Natural killer cell (primary cell): ENCODE measurements around the gene E2F6. TPM values are rescaled to one million over a fixed set of nuclear protein-coding genes. Genes with fewer than 3 reads are reported as not detected.
A peak's percentile ranks its signal among the peaks of the same experiment; 100 is the strongest.

ENCODE experiments used
- ATAC-seq, 3 donors: fragments of 150-1000 bp in 2 of 3; fragments of 200-7000 bp in 1 of 3; cut with Tn5 transposase; 1 replicate in 1 of 3; 2 replicates in 2 of 3; pipeline ENCODE4 v1.10.0; 2021; ENCODE audit warnings: mild to moderate bottlenecking in 2 of 3, moderate library complexity in 2 of 3
- DNase-seq, 2 donors: peaks; one replicate each; pipeline versions ENCODE4 v3.0.0 to v3.0.0-alpha.2; 2013 to 2021; ENCODE audit warnings: mixed read lengths in 1 of 2
- H3K27ac ChIP-seq: one replicate; pipeline ENCODE4 v1.5.1; 2013; ENCODE audit warnings: mild to moderate bottlenecking, low read length
- H3K27me3 ChIP-seq: one replicate; pipeline ENCODE4 v1.6.1; 2013; ENCODE audit warnings: low read length; ENCODE audit not compliant: control insufficient read depth, insufficient read depth
- H3K36me3 ChIP-seq: one replicate; pipeline ENCODE4 v1.6.1; 2013; ENCODE audit warnings: low read length; ENCODE audit not compliant: control insufficient read depth, insufficient read depth
- H3K4me1 ChIP-seq: one replicate; pipeline ENCODE4 v1.6.1; 2013; ENCODE audit warnings: low read length; ENCODE audit not compliant: control insufficient read depth, insufficient read depth
- H3K4me3 ChIP-seq: one replicate; pipeline ENCODE4 v1.5.1; 2013; ENCODE audit warnings: low read length
- H3K9me3 ChIP-seq: one replicate; pipeline ENCODE4 v1.6.1; 2013; ENCODE audit warnings: low read length; ENCODE audit not compliant: control insufficient read depth, insufficient read depth
- H3K27ac Mint-ChIP-seq, 2 donors: one replicate each; pipeline ENCODE4 v1.8.0; 2022; ENCODE audit warnings: mild to moderate bottlenecking in 2 of 2, mixed read lengths in 2 of 2, moderate library complexity in 1 of 2
- H3K27me3 Mint-ChIP-seq, 2 donors: one replicate each; pipeline ENCODE4 v1.8.0; 2022; ENCODE audit warnings: low read depth in 2 of 2, mixed read lengths in 2 of 2
- H3K36me3 Mint-ChIP-seq: one replicate; pipeline ENCODE4 v1.8.0; 2022; ENCODE audit warnings: mixed read lengths
- H3K4me1 Mint-ChIP-seq, 2 donors: one replicate each; pipeline ENCODE4 v1.8.0; 2022; ENCODE audit warnings: mixed read lengths in 2 of 2
- H3K4me3 Mint-ChIP-seq: one replicate; pipeline ENCODE4 v1.8.0; 2022; ENCODE audit warnings: mild to moderate bottlenecking, moderate library complexity, mixed read lengths
- H3K9me3 Mint-ChIP-seq, 2 donors: one replicate each; pipeline ENCODE4 v1.8.0; 2022; ENCODE audit warnings: mixed read lengths in 2 of 2
- WGBS: methylation state at CpG from one replicate; pipeline ENCODE4 v1.1.7; 2013; ENCODE audit warnings: missing lambda C conversion rate; ENCODE audit not compliant: insufficient coverage; 5-methylcytosine and 5-hydroxymethylcytosine counted together
- intact Hi-C: fragments of 100-400 bp; cut with micrococcal nuclease; formaldehyde crosslinking; loops from one replicate; pipeline ENCODE4 v1.14.2; 2022
- total RNA-seq, 4 donors: library from RNA; stranded (reverse); fragments of 120-200 nt in 1 of 4; gene quantifications; one replicate each; pipeline versions ENCODE4 v1.2.3 to v1.2.4, GENCODE V29; 2013 to 2022
- TF ChIP-seq, protein P1 (sequence below): fragments of 200-600 bp; IDR thresholded peaks from one replicate; pipeline ENCODE4 v1.8.0; 2022; ENCODE audit warnings: antibody characterized with exemption

E2F6 gene
- total RNA-seq, 3 donors from 2014 or later (not counting 1 experiment from before 2014, with no cell fraction given): 4.6 to 9.6 (median 8.3) TPM

GRCh38 chr2:11481789-11482472, 16.0 kb upstream of the E2F6 start:
- WGBS: 15% methylated on average over 61 of the region's 61 CpGs
- H3K27me3 Mint-ChIP-seq: peaks cover 38 to 54% of the 10 kb centered on the region in 2 donors

DNA sequence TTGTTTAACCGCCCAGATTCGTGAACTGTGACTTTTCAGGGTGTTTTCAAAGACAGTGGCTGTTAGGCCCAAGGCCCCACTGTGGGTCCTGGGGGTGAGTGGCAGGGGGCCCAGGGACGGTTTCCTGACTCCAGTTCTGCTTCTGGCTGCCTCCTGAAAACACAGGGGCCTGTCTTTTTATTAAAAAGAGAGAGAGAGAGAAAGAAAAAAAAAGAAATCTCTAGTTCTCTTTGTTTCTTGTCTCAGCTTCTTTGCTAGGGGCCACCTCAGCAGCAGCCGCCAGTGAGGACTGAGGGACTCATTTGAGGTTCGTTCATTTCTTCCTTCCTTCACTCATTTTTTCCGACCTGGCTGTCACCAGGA, 15.4 kb upstream of the E2F6 start:
- Mint-ChIP-seq H3K4me1 (peaks cover 0 to 7% of the 10 kb centered on the region in 2 donors), H3K36me3 (no peaks in the 10 kb centered on the region), H3K4me3 (no peak overlapping the region), H3K27ac (no peak overlapping the region), H3K27me3 (peaks cover 38 to 54% of the 10 kb centered on the region in 2 donors), H3K9me3 (no peaks in the 10 kb centered on the region)
- Histone ChIP-seq H3K4me1 (peaks cover 6% of the 10 kb centered on the region), H3K9me3 (no peaks in the 10 kb centered on the region), H3K4me3 (no peak overlapping the region), H3K36me3 (no peaks in the 10 kb centered on the region), H3K27me3 (peaks cover 29% of the 10 kb centered on the region), H3K27ac (no peak overlapping the region)
- DNase-seq (no peak), ATAC-seq (no peak)
- TF ChIP-seq, protein P1, sequence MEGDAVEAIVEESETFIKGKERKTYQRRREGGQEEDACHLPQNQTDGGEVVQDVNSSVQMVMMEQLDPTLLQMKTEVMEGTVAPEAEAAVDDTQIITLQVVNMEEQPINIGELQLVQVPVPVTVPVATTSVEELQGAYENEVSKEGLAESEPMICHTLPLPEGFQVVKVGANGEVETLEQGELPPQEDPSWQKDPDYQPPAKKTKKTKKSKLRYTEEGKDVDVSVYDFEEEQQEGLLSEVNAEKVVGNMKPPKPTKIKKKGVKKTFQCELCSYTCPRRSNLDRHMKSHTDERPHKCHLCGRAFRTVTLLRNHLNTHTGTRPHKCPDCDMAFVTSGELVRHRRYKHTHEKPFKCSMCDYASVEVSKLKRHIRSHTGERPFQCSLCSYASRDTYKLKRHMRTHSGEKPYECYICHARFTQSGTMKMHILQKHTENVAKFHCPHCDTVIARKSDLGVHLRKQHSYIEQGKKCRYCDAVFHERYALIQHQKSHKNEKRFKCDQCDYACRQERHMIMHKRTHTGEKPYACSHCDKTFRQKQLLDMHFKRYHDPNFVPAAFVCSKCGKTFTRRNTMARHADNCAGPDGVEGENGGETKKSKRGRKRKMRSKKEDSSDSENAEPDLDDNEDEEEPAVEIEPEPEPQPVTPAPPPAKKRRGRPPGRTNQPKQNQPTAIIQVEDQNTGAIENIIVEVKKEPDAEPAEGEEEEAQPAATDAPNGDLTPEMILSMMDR: no peak
- 66% methylated on average over 6 of the region's 6 CpGs for WGBS
- intact Hi-C loops: no loop called here

More at GRCh38 chr2:11481789-11482472, 16.0 kb upstream of the E2F6 start:
- Mint-ChIP-seq H3K9me3 (no peaks in the 10 kb centered on the region), H3K4me1 (peaks cover 0 to 7% of the 10 kb centered on the region in 2 donors), H3K4me3 (no peak overlapping the region), H3K36me3 (no peaks in the 10 kb centered on the region), H3K27ac (no peak overlapping the region)
- DNase-seq: no peak
- Histone ChIP-seq H3K36me3 (no peaks in the 10 kb centered on the region), H3K9me3 (no peaks in the 10 kb centered on the region), H3K27me3 (peaks cover 29% of the 10 kb centered on the region), H3K27ac (no peak overlapping the region), H3K4me1 (peaks cover 6% of the 10 kb centered on the region), H3K4me3 (no peak overlapping the region)
- intact Hi-C loops: no loop called here
- no peak for ATAC-seq
- TF ChIP-seq, protein P1: no peak

- intact Hi-C loops: no loop called here
- Histone ChIP-seq H3K9me3 (no peaks in the 10 kb centered on the region), H3K4me3 (no peak overlapping the region), H3K27me3 (peaks cover 25% of the 10 kb centered on the region), H3K36me3 (no peaks in the 10 kb centered on the region), H3K4me1 (peaks cover 6% of the 10 kb centered on the region), H3K27ac (no peak overlapping the region)
- ATAC-seq (no peak), DNase-seq (no peak)
- Mint-ChIP-seq H3K4me3 (peak overlapping the region; percentile 14), H3K27me3 (peaks cover 37 to 54% of the 10 kb centered on the region in 2 donors), H3K4me1 (peaks cover 0 to 7% of the 10 kb centered on the region in 2 donors), H3K36me3 (no peaks in the 10 kb centered on the region), H3K27ac (no peak overlapping the region), H3K9me3 (no peaks in the 10 kb centered on the region)
- WGBS: 86% methylated on average over 6 of the region's 7 CpGs
- TF ChIP-seq, protein P1: no peak
Observed at GRCh38 chr2:11480859-11481258, 14.9 kb upstream of the E2F6 start.

GRCh38 chr2:11480406-11480805, 14.4 kb upstream of the E2F6 start:
- Mint-ChIP-seq H3K27me3 (peaks cover 33 to 54% of the 10 kb centered on the region in 2 donors), H3K36me3 (no peaks in the 10 kb centered on the region), H3K27ac (no peak overlapping the region), H3K4me1 (peaks cover 0 to 7% of the 10 kb centered on the region in 2 donors), H3K9me3 (no peaks in the 10 kb centered on the region), H3K4me3 (peak overlapping the region; percentile 14)
- DNase-seq: no peak
- Histone ChIP-seq H3K36me3 (no peaks in the 10 kb centered on the region), H3K27ac (no peak overlapping the region), H3K9me3 (no peaks in the 10 kb centered on the region), H3K4me3 (no peak overlapping the region), H3K27me3 (peaks cover 25% of the 10 kb centered on the region), H3K4me1 (peaks cover 6% of the 10 kb centered on the region)
- intact Hi-C loops: no loop called here
- 91% methylated on average over 3 of the region's 4 CpGs for WGBS
- TF ChIP-seq, protein P1: no peak
- no peak for ATAC-seq
